GM18951 (cell line): ENCODE data around the gene RPL37A.
A peak's percentile ranks its signal among the peaks of the same experiment; 100 is the strongest.

Experiments used
- POLR2A ChIP-seq: IDR thresholded peaks from 4 replicates; pipeline ENCODE4 v1.6.1; 2011; ENCODE audit warnings: mild to moderate bottlenecking; ENCODE audit not compliant: insufficient read length, insufficient read depth; ENCODE audit errors: extremely low read depth
- in situ Hi-C: fragments of 300-500 bp; cut with MboI; formaldehyde crosslinking; loops from one replicate; pipeline ENCODE4 v1.12.0; 2022; ENCODE audit warnings: low sequenced_read_pairs, mixed read lengths, inconsistent platforms; ENCODE audit not compliant: unreplicated experiment

Gene RPL37A

GRCh38 chr2:216498379-216499352 lies at the start of gene RPL37A:
Gene RPL37A, plus strand, starts transcription at chr2:216498844. Its CDS starts 31 bp downstream, at chr2:216498875.
- in situ Hi-C loops = no loop called here
- TF ChIP-seq POLR2A = peak; percentile 99

- in situ Hi-C loops = no loop called here
- TF ChIP-seq POLR2A = no peak
These were observed 48.3 kb upstream of the RPL37A start for GRCh38 chr2:216450346-216450745.

GRCh38 chr2:216450784-216451183 lies 47.9 kb upstream of the RPL37A start:
- no peak for TF ChIP-seq POLR2A
- in situ Hi-C loops = no loop called here

GRCh38 chr2:216453955-216454614 lies 44.6 kb upstream of the RPL37A start:
- in situ Hi-C loops = no loop called here
- TF ChIP-seq POLR2A = no peak

- no peak for TF ChIP-seq POLR2A
These were observed 35.5 kb upstream of the RPL37A start for GRCh38 chr2:216463148-216463547.

GRCh38 chr2:216464104-216464720 lies 34.4 kb upstream of the RPL37A start:
- no peak for TF ChIP-seq POLR2A
- in situ Hi-C loops = no loop called here

More at GRCh38 chr2:216463148-216463547, 35.5 kb upstream of the RPL37A start:
- in situ Hi-C loops = no loop called here

GRCh38 chr2:216465579-216466195 lies 33.0 kb upstream of the RPL37A start:
- no peak for TF ChIP-seq POLR2A

GRCh38 chr2:216467845-216468244 lies 30.8 kb upstream of the RPL37A start:
- in situ Hi-C loops = no loop called here
- no peak for TF ChIP-seq POLR2A

More at GRCh38 chr2:216465579-216466195, 33.0 kb upstream of the RPL37A start:
- in situ Hi-C loops = no loop called here

- in situ Hi-C loops = no loop called here
- no peak for TF ChIP-seq POLR2A
These were observed 29.0 kb upstream of the RPL37A start for GRCh38 chr2:216469661-216470060.

GRCh38 chr2:216473187-216473586 lies 25.5 kb upstream of the RPL37A start:
- in situ Hi-C loops = no loop called here

GRCh38 chr2:216474925-216475670 lies 23.5 kb upstream of the RPL37A start:
- in situ Hi-C loops = no loop called here
- no peak for TF ChIP-seq POLR2A

More at GRCh38 chr2:216473187-216473586, 25.5 kb upstream of the RPL37A start:
- TF ChIP-seq POLR2A = no peak

- no peak for TF ChIP-seq POLR2A
- in situ Hi-C loops = no loop called here
These were observed 22.9 kb upstream of the RPL37A start for GRCh38 chr2:216475767-216476166.
